H1 (cell line): ENCODE results near the gene SGMS1. TPM values are rescaled to one million over a fixed set of nuclear protein-coding genes. Genes with fewer than 3 reads are reported as not detected.

Source experiments
- CTCF ChIA-PET: fragments of 300-600 bp; sonication (Branson Sonifier 250); formaldehyde crosslinking; loops from one replicate; lab custom pipeline; 2021; ENCODE audit not compliant: partially characterized antibody; lab: Charles Lee
- POLR2A ChIA-PET: fragments of 300-600 bp; sonication (Branson Sonifier 250); formaldehyde crosslinking; loops from one replicate; lab custom pipeline; 2021; ENCODE audit warnings: inconsistent platforms; ENCODE audit not compliant: partially characterized antibody; lab: Charles Lee
- DNase-seq, 2 experiments: peaks; one replicate each; pipeline versions ENCODE4 v3.0.0 to v3.0.0-alpha.2; 2010 to 2022; ENCODE audit warnings: low spot score in 2 of 2, low read depth in 1 of 2, mixed read lengths in 1 of 2
- FAIRE-seq: peaks from 2 replicates; lab custom pipeline; 2011; peaks lifted over from hg19 to GRCh38; lab: Jason Lieb, UNC
- H2AFZ ChIP-seq: 2 replicates; pipeline ENCODE4 v1.8.1; 2012; ENCODE audit warnings: low read length, inconsistent platforms
- H2AK5ac ChIP-seq: 2 replicates; pipeline ENCODE4 v1.6.1; 2013; ENCODE audit warnings: low read depth, low read length
- H2BK120ac ChIP-seq: replicated peaks from 2 replicates; pipeline ENCODE3; 2013; ENCODE audit warnings: low read depth, low read length, inconsistent platforms
- H2BK12ac ChIP-seq: 2 replicates; pipeline ENCODE4 v1.6.1; 2013; ENCODE audit warnings: low read depth, low read length
- H2BK15ac ChIP-seq: 2 replicates; pipeline ENCODE4 v1.6.1; 2013; ENCODE audit warnings: low read length
- H2BK20ac ChIP-seq: 2 replicates; pipeline ENCODE4 v1.6.1; 2013; ENCODE audit warnings: low read length
- H2BK5ac ChIP-seq: 2 replicates; pipeline ENCODE4 v1.6.1; 2013; ENCODE audit warnings: low read depth, low read length
- H3K14ac ChIP-seq: 2 replicates; pipeline ENCODE4 v1.6.1; 2013; ENCODE audit warnings: inconsistent platforms; ENCODE audit not compliant: insufficient read length
- H3K18ac ChIP-seq: 2 replicates; pipeline ENCODE4 v1.6.1; 2013; ENCODE audit warnings: low read length; ENCODE audit errors: extremely low read depth
- H3K23ac ChIP-seq: 2 replicates; pipeline ENCODE4 v1.6.1; 2013; ENCODE audit warnings: inconsistent platforms; ENCODE audit not compliant: insufficient read length
- H3K23me2 ChIP-seq: 2 replicates; pipeline ENCODE4 v1.6.1; 2013; ENCODE audit warnings: low read depth, low read length
- H3K27ac ChIP-seq: 2 replicates; pipeline ENCODE4 v1.6.1; 2011; ENCODE audit warnings: low read depth, low read length, inconsistent platforms
- H3K27me3 ChIP-seq, 4 experiments: replicated peaks in 1 of 4; 1 replicate in 1 of 4; 2 replicates in 3 of 4; pipeline versions ENCODE4 v1.6.1 to v1.8.1; 2011 to 2013; ENCODE audit warnings: low read length in 3 of 4, mild to moderate bottlenecking in 3 of 4, inconsistent platforms in 2 of 4, mixed read lengths in 2 of 4, moderate library complexity in 1 of 4; ENCODE audit not compliant: control insufficient read depth in 3 of 4, insufficient read depth in 3 of 4; ENCODE audit errors: extremely low read depth in 1 of 4
- H3K36me3 ChIP-seq, 4 experiments: 2 replicates each; pipeline versions ENCODE4 v1.6.1 to v1.8.1; 2011 to 2013; ENCODE audit warnings: mild to moderate bottlenecking in 4 of 4, low read length in 3 of 4, moderate library complexity in 2 of 4, control low read depth in 1 of 4, inconsistent platforms in 1 of 4; ENCODE audit not compliant: insufficient read depth in 4 of 4, control insufficient read depth in 2 of 4
- H3K4ac ChIP-seq: replicated peaks from 2 replicates; pipeline ENCODE3; 2013; ENCODE audit warnings: low read length, low read depth, mixed read lengths, inconsistent platforms; ENCODE audit not compliant: insufficient read length
- H3K4me1 ChIP-seq, 4 experiments: replicated peaks in 1 of 4; 1 replicate in 1 of 4; 2 replicates in 3 of 4; pipeline versions ENCODE4 v1.6.1 to v1.8.1; 2011 to 2013; ENCODE audit warnings: low read length in 3 of 4, inconsistent platforms in 2 of 4, mixed read lengths in 1 of 4; ENCODE audit not compliant: insufficient read depth in 4 of 4, control insufficient read depth in 3 of 4
- H3K4me2 ChIP-seq, 2 experiments: 2 replicates each; pipeline versions ENCODE4 v1.6.1 to v1.8.1; 2011 to 2013; ENCODE audit warnings: low read depth in 2 of 2, low read length in 2 of 2, control low read depth in 1 of 2, inconsistent platforms in 1 of 2, mild to moderate bottlenecking in 1 of 2; ENCODE audit not compliant: insufficient read depth in 1 of 2
- H3K4me3 ChIP-seq, 4 experiments: fragments of 200-600, 300-600 bp in 1 of 4; sonication (generic), shearing (Covaris generic), sonication (Bioruptor Twin) in 1 of 4; 2 replicates each; pipeline versions ENCODE4 v1.5.1 to v1.8.1; 2011 to 2016; ENCODE audit warnings: low read length in 4 of 4, low read depth in 3 of 4, control low read depth in 2 of 4, inconsistent platforms in 2 of 4, mild to moderate bottlenecking in 2 of 4, mixed read lengths in 1 of 4, moderate library complexity in 1 of 4; ENCODE audit not compliant: insufficient read depth in 2 of 4; ENCODE audit errors: extremely low read depth in 1 of 4
- H3K56ac ChIP-seq: replicated peaks from 2 replicates; pipeline ENCODE3; 2013; ENCODE audit warnings: low read depth, mild to moderate bottlenecking, mixed read lengths, low read length, inconsistent platforms; ENCODE audit not compliant: insufficient read length
- H3K79me1 ChIP-seq: 2 replicates; pipeline ENCODE4 v1.6.1; 2013; ENCODE audit warnings: low read depth, low read length, control low read depth
- H3K79me2 ChIP-seq, 2 experiments: 2 replicates each; pipeline versions ENCODE4 v1.6.1 to v1.8.1; 2012 to 2013; ENCODE audit warnings: low read length in 2 of 2, mild to moderate bottlenecking in 2 of 2, inconsistent platforms in 1 of 2; ENCODE audit not compliant: insufficient read depth in 2 of 2, control insufficient read depth in 1 of 2
- H3K9ac ChIP-seq, 4 experiments: replicated peaks in 1 of 4; 1 replicate in 1 of 4; 2 replicates in 3 of 4; pipeline versions ENCODE4 v1.6.1 to v1.8.1; 2011 to 2013; ENCODE audit warnings: low read depth in 3 of 4, low read length in 3 of 4, control low read depth in 2 of 4, mild to moderate bottlenecking in 2 of 4, moderate library complexity in 2 of 4, inconsistent platforms in 1 of 4; ENCODE audit errors: extremely low read depth in 1 of 4
- H3K9me3 ChIP-seq, 2 experiments: 2 replicates each; pipeline versions ENCODE4 v1.6.1 to v1.8.1; 2012 to 2013; ENCODE audit warnings: mild to moderate bottlenecking in 2 of 2, moderate library complexity in 2 of 2, control low read depth in 1 of 2, inconsistent platforms in 1 of 2, low read depth in 1 of 2, low read length in 1 of 2, mixed read lengths in 1 of 2; ENCODE audit not compliant: insufficient read depth in 2 of 2
- H4K20me1 ChIP-seq, 2 experiments: replicated peaks in 1 of 2; 2 replicates each; pipeline versions ENCODE3 to v1.8.1; 2011 to 2013; ENCODE audit warnings: inconsistent platforms in 2 of 2, low read length in 2 of 2, mild to moderate bottlenecking in 1 of 2; ENCODE audit not compliant: insufficient read depth in 2 of 2, control insufficient read depth in 1 of 2
- H4K5ac ChIP-seq: 2 replicates; pipeline ENCODE4 v1.6.1; 2013; ENCODE audit warnings: low read length, low read depth, mixed read lengths, inconsistent platforms; ENCODE audit not compliant: insufficient read length
- H4K8ac ChIP-seq: 2 replicates; pipeline ENCODE4 v1.8.0; 2013; ENCODE audit warnings: mild to moderate bottlenecking, moderate library complexity, low read length, inconsistent platforms; ENCODE audit not compliant: insufficient read depth; ENCODE audit errors: extremely low read depth
- H4K91ac ChIP-seq: replicated peaks from 2 replicates; pipeline ENCODE3; 2013; ENCODE audit warnings: low read length, mixed read lengths, inconsistent platforms; ENCODE audit not compliant: insufficient read length
- ASH2L ChIP-seq: fragments of 200-600, 300-600 bp; sonication (generic); IDR thresholded peaks from one replicate; pipeline ENCODE4 v1.7.1; 2017; ENCODE audit warnings: low read length
- BACH1 ChIP-seq: IDR thresholded peaks from 2 replicates; pipeline ENCODE4 v1.6.1; 2012; ENCODE audit warnings: low read length, improper control_type of control experiment
- CBX8 ChIP-seq: fragments of 300-800, 300-1000 bp; sonication (generic); IDR thresholded peaks from 2 replicates; pipeline ENCODE4 v1.7.1; 2016; ENCODE audit warnings: low read depth, low read length, borderline replicate concordance
- CREB1 ChIP-seq: IDR thresholded peaks from 2 replicates; pipeline ENCODE4 v1.6.1; 2012; ENCODE audit warnings: inconsistent platforms
- CTBP2 ChIP-seq: IDR thresholded peaks from 2 replicates; pipeline ENCODE4 v1.7.0; 2011; ENCODE audit warnings: borderline replicate concordance, mild to moderate bottlenecking, moderate library complexity, mixed read lengths, low read length; ENCODE audit not compliant: insufficient read depth, insufficient read length
- EGR1 ChIP-seq: IDR thresholded peaks from 2 replicates; pipeline ENCODE4 v1.6.1; 2011; ENCODE audit warnings: low read depth, low read length, borderline replicate concordance
- JUND ChIP-seq: IDR thresholded peaks from 2 replicates; pipeline ENCODE4 v1.6.1; 2011; ENCODE audit warnings: mild to moderate bottlenecking, improper control_type of control experiment, low read length
- POLR2AphosphoS5 ChIP-seq: IDR thresholded peaks from 2 replicates; pipeline ENCODE4 v1.6.1; 2011; ENCODE audit warnings: low read depth, low read length
- RFX5 ChIP-seq: IDR thresholded peaks from 2 replicates; pipeline ENCODE4 v1.6.1; 2011; ENCODE audit warnings: low read depth, low read length, improper control_type of control experiment, borderline replicate concordance
- RXRA ChIP-seq: IDR thresholded peaks from 2 replicates; pipeline ENCODE4 v1.6.1; 2011; ENCODE audit warnings: low read depth, mild to moderate bottlenecking, low read length, moderate library complexity; ENCODE audit not compliant: insufficient read depth
- SAP30 ChIP-seq: fragments of 300-600 bp; sonication (generic); IDR thresholded peaks from 2 replicates; pipeline ENCODE4 v1.7.1; 2012; ENCODE audit warnings: low read length, moderate library complexity, mild to moderate bottlenecking, inconsistent platforms; ENCODE audit not compliant: insufficient read depth, insufficient replicate concordance
- SIN3A ChIP-seq, 2 experiments: IDR thresholded peaks in 1 of 2; conservative IDR thresholded peaks in 1 of 2; 2 replicates each; pipeline ENCODE4 v1.6.1; 2011 to 2012; ENCODE audit warnings: low read length in 2 of 2, improper control_type of control experiment in 1 of 2, low read depth in 1 of 2, mild to moderate bottlenecking in 1 of 2
- SP1 ChIP-seq: IDR thresholded peaks from 2 replicates; pipeline ENCODE4 v1.6.1; 2011; ENCODE audit warnings: low read depth, low read length
- SRF ChIP-seq: IDR thresholded peaks from 2 replicates; pipeline ENCODE4 v1.6.1; 2011; ENCODE audit warnings: mild to moderate bottlenecking, low read depth, low read length, moderate library complexity
- polyA plus RNA-seq, 7 experiments: library from polyadenylated mRNA; depleted of rRNA in 3 of 7; stranded (reverse) in 5 of 7; unstranded in 2 of 7; fragments of >200 nt in 5 of 7; fragments of 200-250 nt in 2 of 7; gene quantifications; 1 replicate in 5 of 7; 2 replicates in 1 of 7; 4 replicates in 1 of 7; pipeline versions ENCODE4 v1.2.1 to v1.2.3, GENCODE V29; 2011 to 2013; ENCODE audit warnings: missing spikeins in 2 of 7, mixed read lengths in 2 of 7
- total RNA-seq: library from RNA; stranded (reverse); fragmentation: NEBNext Ultra II Directional; extraction: Animal tissue kit (Norgen Biotek cat#: 25700); gene quantifications from 2 replicates; pipeline ENCODE4 v1.2.1, GENCODE V29; 2021
- TF ChIP-seq, protein P1 (sequence below): IDR thresholded peaks from 2 replicates; pipeline ENCODE4 v1.6.1; 2011; ENCODE audit warnings: low read length, improper control_type of control experiment

SGMS1 gene
- total and polyA plus RNA-seq, 2 of the 8 experiments (the other 6 are each of a cell fraction or from before 2014, with no cell fraction given): 6.0 to 15.6 TPM

DNA sequence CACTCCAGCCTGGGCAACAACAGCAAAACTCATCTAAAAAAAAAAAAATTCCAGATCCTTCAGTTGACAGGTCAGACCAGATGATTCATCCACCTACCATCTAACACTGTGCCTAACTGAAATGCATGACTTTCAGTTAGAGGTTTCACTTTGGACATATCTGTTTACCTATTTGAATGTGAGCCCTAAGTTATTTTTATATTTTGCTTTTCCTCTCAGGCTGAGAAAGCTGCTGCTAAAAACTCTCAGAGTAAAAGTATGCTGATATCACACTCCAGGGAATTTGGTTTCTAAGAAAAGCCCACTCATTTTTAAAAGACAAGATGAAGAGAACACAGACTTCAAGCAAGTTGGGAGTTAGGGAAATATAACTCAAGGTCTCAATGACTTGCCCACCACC lies 126.0 kb downstream of the SGMS1 start:
- H2BK120ac ChIP-seq: no peak overlapping the region
- no peak overlapping the region for H3K4ac ChIP-seq
- ChIA-PET POLR2A (no interaction called here), CTCF (interaction anchor here (0.9 kb wide), 1 partner anchor 12 kb away, joined by 3 read pairs; no protein-coding TSS in a partner anchor)
- H3K9ac ChIP-seq: no peak overlapping the region
- DNase-seq (no peak), FAIRE-seq (no peak)
- H3K79me2 ChIP-seq: peaks cover 0 to 4% of the 10 kb centered on the region in 2 experiments; a peak in 1 of 4 replicates
- no peaks in the 10 kb centered on the region for H3K27me3 ChIP-seq
- peaks cover 0 to 3% (median 0%) of the 10 kb centered on the region in 4 experiments; a peak in 1 of 7 replicates for H3K4me1 ChIP-seq
- H3K18ac ChIP-seq: no peak overlapping the region
- no peak overlapping the region for H2AK5ac ChIP-seq
- H3K9me3 ChIP-seq: no peaks in the 10 kb centered on the region
- no peaks in the 10 kb centered on the region; the same call in 1 of the 2 replicates for H3K23me2 ChIP-seq
- H3K4me2 ChIP-seq: no peak overlapping the region
- H3K23ac ChIP-seq: no peak overlapping the region
- no peak overlapping the region for H3K14ac ChIP-seq
- no peak overlapping the region for H3K27ac ChIP-seq
- no peak overlapping the region for H2BK15ac ChIP-seq
- H3K36me3 ChIP-seq: no peaks in the 10 kb centered on the region
- H2BK5ac ChIP-seq: no peak overlapping the region
- no peak overlapping the region for H4K5ac ChIP-seq
- H2AFZ ChIP-seq: no peak overlapping the region
- H2BK20ac ChIP-seq: no peak overlapping the region
- H3K56ac ChIP-seq: no peak overlapping the region
- TF ChIP-seq SIN3A (conservative IDR thresholded peaks at IDR 0.05 in 1 of 2, IDR thresholded peaks at IDR 0.05 in 1 of 2; ENCODE audit: low read depth in 1 of 2, low read length in 2 of 2) (no peak), BACH1 (no peak), JUND (no peak), RXRA (no peak), EGR1 (no peak), SAP30 (no peak), CBX8 (no peak), ASH2L (no peak), CTBP2 (no peak), SP1 (no peak), SRF (no peak), CREB1 (no peak), RFX5 (no peak), POLR2AphosphoS5 (no peak)
- TF ChIP-seq, protein P1, sequence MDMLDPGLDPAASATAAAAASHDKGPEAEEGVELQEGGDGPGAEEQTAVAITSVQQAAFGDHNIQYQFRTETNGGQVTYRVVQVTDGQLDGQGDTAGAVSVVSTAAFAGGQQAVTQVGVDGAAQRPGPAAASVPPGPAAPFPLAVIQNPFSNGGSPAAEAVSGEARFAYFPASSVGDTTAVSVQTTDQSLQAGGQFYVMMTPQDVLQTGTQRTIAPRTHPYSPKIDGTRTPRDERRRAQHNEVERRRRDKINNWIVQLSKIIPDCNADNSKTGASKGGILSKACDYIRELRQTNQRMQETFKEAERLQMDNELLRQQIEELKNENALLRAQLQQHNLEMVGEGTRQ: no peak
- H3K79me1 ChIP-seq: 0 out of 2 replicates have a peak, but pooled peaks cover 2% of the 10 kb centered on the region
- H4K91ac ChIP-seq: no peak overlapping the region
- H4K20me1 ChIP-seq: no peaks in the 10 kb centered on the region
- H3K4me3 ChIP-seq: no peak overlapping the region
- no peak overlapping the region for H4K8ac ChIP-seq
- H2BK12ac ChIP-seq: no peak overlapping the region
